H1 (cell line): ENCODE results near the gene SMPDL3B. TPM values are rescaled to one million over a fixed set of nuclear protein-coding genes. Genes with fewer than 3 reads are reported as not detected.
"Not testable (repeated sequence)": the region's sequence is repeated elsewhere in the genome, so short reads cannot be mapped to it uniquely, and the experiment has no call there.

Experiments used
- CTCF ChIA-PET: fragments of 300-600 bp; sonication (Branson Sonifier 250); formaldehyde crosslinking; loops from one replicate; lab custom pipeline; 2021; ENCODE audit not compliant: partially characterized antibody; lab: Charles Lee
- POLR2A ChIA-PET: fragments of 300-600 bp; sonication (Branson Sonifier 250); formaldehyde crosslinking; loops from one replicate; lab custom pipeline; 2021; ENCODE audit warnings: inconsistent platforms; ENCODE audit not compliant: partially characterized antibody; lab: Charles Lee
- DNase-seq, 2 experiments: peaks; one replicate each; pipeline versions ENCODE4 v3.0.0 to v3.0.0-alpha.2; 2010 to 2022; ENCODE audit warnings: low spot score in 2 of 2, low read depth in 1 of 2, mixed read lengths in 1 of 2
- FAIRE-seq: peaks from 2 replicates; lab custom pipeline; 2011; peaks lifted over from hg19 to GRCh38; lab: Jason Lieb, UNC
- H2AFZ ChIP-seq: 2 replicates; pipeline ENCODE4 v1.8.1; 2012; ENCODE audit warnings: low read length, inconsistent platforms
- H2AK5ac ChIP-seq: 2 replicates; pipeline ENCODE4 v1.6.1; 2013; ENCODE audit warnings: low read depth, low read length
- H2BK120ac ChIP-seq: replicated peaks from 2 replicates; pipeline ENCODE3; 2013; ENCODE audit warnings: low read depth, low read length, inconsistent platforms
- H2BK12ac ChIP-seq: 2 replicates; pipeline ENCODE4 v1.6.1; 2013; ENCODE audit warnings: low read depth, low read length
- H2BK15ac ChIP-seq: 2 replicates; pipeline ENCODE4 v1.6.1; 2013; ENCODE audit warnings: low read length
- H2BK20ac ChIP-seq: 2 replicates; pipeline ENCODE4 v1.6.1; 2013; ENCODE audit warnings: low read length
- H2BK5ac ChIP-seq: 2 replicates; pipeline ENCODE4 v1.6.1; 2013; ENCODE audit warnings: low read depth, low read length
- H3K14ac ChIP-seq: 2 replicates; pipeline ENCODE4 v1.6.1; 2013; ENCODE audit warnings: inconsistent platforms; ENCODE audit not compliant: insufficient read length
- H3K18ac ChIP-seq: 2 replicates; pipeline ENCODE4 v1.6.1; 2013; ENCODE audit warnings: low read length; ENCODE audit errors: extremely low read depth
- H3K23ac ChIP-seq: 2 replicates; pipeline ENCODE4 v1.6.1; 2013; ENCODE audit warnings: inconsistent platforms; ENCODE audit not compliant: insufficient read length
- H3K23me2 ChIP-seq: 2 replicates; pipeline ENCODE4 v1.6.1; 2013; ENCODE audit warnings: low read depth, low read length
- H3K27ac ChIP-seq: 2 replicates; pipeline ENCODE4 v1.6.1; 2011; ENCODE audit warnings: low read depth, low read length, inconsistent platforms
- H3K27me3 ChIP-seq, 4 experiments: replicated peaks in 1 of 4; 1 replicate in 1 of 4; 2 replicates in 3 of 4; pipeline versions ENCODE4 v1.6.1 to v1.8.1; 2011 to 2013; ENCODE audit warnings: low read length in 3 of 4, mild to moderate bottlenecking in 3 of 4, inconsistent platforms in 2 of 4, mixed read lengths in 2 of 4, moderate library complexity in 1 of 4; ENCODE audit not compliant: control insufficient read depth in 3 of 4, insufficient read depth in 3 of 4; ENCODE audit errors: extremely low read depth in 1 of 4
- H3K36me3 ChIP-seq, 4 experiments: 2 replicates each; pipeline versions ENCODE4 v1.6.1 to v1.8.1; 2011 to 2013; ENCODE audit warnings: mild to moderate bottlenecking in 4 of 4, low read length in 3 of 4, moderate library complexity in 2 of 4, control low read depth in 1 of 4, inconsistent platforms in 1 of 4; ENCODE audit not compliant: insufficient read depth in 4 of 4, control insufficient read depth in 2 of 4
- H3K4ac ChIP-seq: replicated peaks from 2 replicates; pipeline ENCODE3; 2013; ENCODE audit warnings: low read length, low read depth, mixed read lengths, inconsistent platforms; ENCODE audit not compliant: insufficient read length
- H3K4me1 ChIP-seq, 4 experiments: replicated peaks in 1 of 4; 1 replicate in 1 of 4; 2 replicates in 3 of 4; pipeline versions ENCODE4 v1.6.1 to v1.8.1; 2011 to 2013; ENCODE audit warnings: low read length in 3 of 4, inconsistent platforms in 2 of 4, mixed read lengths in 1 of 4; ENCODE audit not compliant: insufficient read depth in 4 of 4, control insufficient read depth in 3 of 4
- H3K4me2 ChIP-seq, 2 experiments: 2 replicates each; pipeline versions ENCODE4 v1.6.1 to v1.8.1; 2011 to 2013; ENCODE audit warnings: low read depth in 2 of 2, low read length in 2 of 2, control low read depth in 1 of 2, inconsistent platforms in 1 of 2, mild to moderate bottlenecking in 1 of 2; ENCODE audit not compliant: insufficient read depth in 1 of 2
- H3K4me3 ChIP-seq, 4 experiments: fragments of 200-600, 300-600 bp in 1 of 4; sonication (generic), shearing (Covaris generic), sonication (Bioruptor Twin) in 1 of 4; 2 replicates each; pipeline versions ENCODE4 v1.5.1 to v1.8.1; 2011 to 2016; ENCODE audit warnings: low read length in 4 of 4, low read depth in 3 of 4, control low read depth in 2 of 4, inconsistent platforms in 2 of 4, mild to moderate bottlenecking in 2 of 4, mixed read lengths in 1 of 4, moderate library complexity in 1 of 4; ENCODE audit not compliant: insufficient read depth in 2 of 4; ENCODE audit errors: extremely low read depth in 1 of 4
- H3K56ac ChIP-seq: replicated peaks from 2 replicates; pipeline ENCODE3; 2013; ENCODE audit warnings: low read depth, mild to moderate bottlenecking, mixed read lengths, low read length, inconsistent platforms; ENCODE audit not compliant: insufficient read length
- H3K79me1 ChIP-seq: 2 replicates; pipeline ENCODE4 v1.6.1; 2013; ENCODE audit warnings: low read depth, low read length, control low read depth
- H3K79me2 ChIP-seq, 2 experiments: 2 replicates each; pipeline versions ENCODE4 v1.6.1 to v1.8.1; 2012 to 2013; ENCODE audit warnings: low read length in 2 of 2, mild to moderate bottlenecking in 2 of 2, inconsistent platforms in 1 of 2; ENCODE audit not compliant: insufficient read depth in 2 of 2, control insufficient read depth in 1 of 2
- H3K9ac ChIP-seq, 4 experiments: replicated peaks in 1 of 4; 1 replicate in 1 of 4; 2 replicates in 3 of 4; pipeline versions ENCODE4 v1.6.1 to v1.8.1; 2011 to 2013; ENCODE audit warnings: low read depth in 3 of 4, low read length in 3 of 4, control low read depth in 2 of 4, mild to moderate bottlenecking in 2 of 4, moderate library complexity in 2 of 4, inconsistent platforms in 1 of 4; ENCODE audit errors: extremely low read depth in 1 of 4
- H3K9me3 ChIP-seq, 2 experiments: 2 replicates each; pipeline versions ENCODE4 v1.6.1 to v1.8.1; 2012 to 2013; ENCODE audit warnings: mild to moderate bottlenecking in 2 of 2, moderate library complexity in 2 of 2, control low read depth in 1 of 2, inconsistent platforms in 1 of 2, low read depth in 1 of 2, low read length in 1 of 2, mixed read lengths in 1 of 2; ENCODE audit not compliant: insufficient read depth in 2 of 2
- H4K20me1 ChIP-seq, 2 experiments: replicated peaks in 1 of 2; 2 replicates each; pipeline versions ENCODE3 to v1.8.1; 2011 to 2013; ENCODE audit warnings: inconsistent platforms in 2 of 2, low read length in 2 of 2, mild to moderate bottlenecking in 1 of 2; ENCODE audit not compliant: insufficient read depth in 2 of 2, control insufficient read depth in 1 of 2
- H4K5ac ChIP-seq: 2 replicates; pipeline ENCODE4 v1.6.1; 2013; ENCODE audit warnings: low read length, low read depth, mixed read lengths, inconsistent platforms; ENCODE audit not compliant: insufficient read length
- H4K8ac ChIP-seq: 2 replicates; pipeline ENCODE4 v1.8.0; 2013; ENCODE audit warnings: mild to moderate bottlenecking, moderate library complexity, low read length, inconsistent platforms; ENCODE audit not compliant: insufficient read depth; ENCODE audit errors: extremely low read depth
- H4K91ac ChIP-seq: replicated peaks from 2 replicates; pipeline ENCODE3; 2013; ENCODE audit warnings: low read length, mixed read lengths, inconsistent platforms; ENCODE audit not compliant: insufficient read length
- ASH2L ChIP-seq: fragments of 200-600, 300-600 bp; sonication (generic); IDR thresholded peaks from one replicate; pipeline ENCODE4 v1.7.1; 2017; ENCODE audit warnings: low read length
- CHD1 ChIP-seq: IDR thresholded peaks from 2 replicates; pipeline ENCODE4 v1.6.1; 2012; ENCODE audit warnings: low read depth, low read length, improper control_type of control experiment
- EP300 ChIP-seq, 2 experiments: IDR thresholded peaks; 1 replicate in 1 of 2; 2 replicates in 1 of 2; pipeline ENCODE4 v1.6.1; 2011 to 2012; ENCODE audit warnings: low read depth in 2 of 2, low read length in 2 of 2, mild to moderate bottlenecking in 2 of 2, borderline replicate concordance in 1 of 2, inconsistent platforms in 1 of 2, moderate library complexity in 1 of 2
- POLR2A ChIP-seq, 2 experiments: IDR thresholded peaks; 1 replicate in 1 of 2; 2 replicates in 1 of 2; pipeline ENCODE4 v1.6.1; 2011; ENCODE audit warnings: low read depth in 2 of 2, low read length in 2 of 2, mild to moderate bottlenecking in 2 of 2; ENCODE audit errors: control extremely low read depth in 1 of 2
- RBBP5 ChIP-seq: IDR thresholded peaks from 2 replicates; pipeline ENCODE4 v1.7.1; 2012; ENCODE audit warnings: low read depth, mild to moderate bottlenecking, inconsistent platforms, low read length, moderate library complexity, borderline replicate concordance
- SAP30 ChIP-seq: fragments of 300-600 bp; sonication (generic); IDR thresholded peaks from 2 replicates; pipeline ENCODE4 v1.7.1; 2012; ENCODE audit warnings: low read length, moderate library complexity, mild to moderate bottlenecking, inconsistent platforms; ENCODE audit not compliant: insufficient read depth, insufficient replicate concordance
- WGBS, 2 experiments: shearing (Covaris generic) in 1 of 2; methylation state at CpG; one replicate each; pipeline versions ENCODE4 v1.1.6 to v1.1.7; 2013 to 2015; ENCODE audit warnings: low lambda C conversion rate in 2 of 2, mixed read lengths in 2 of 2, inconsistent platforms in 1 of 2, low coverage in 1 of 2, missing lambda C conversion rate in 1 of 2; ENCODE audit not compliant: insufficient replicate concordance in 2 of 2, insufficient coverage in 1 of 2, insufficient read length in 1 of 2; ENCODE audit errors: extremely low coverage in 1 of 2, missing lambda C conversion rate in 1 of 2; 5-methylcytosine and 5-hydroxymethylcytosine counted together
- polyA plus RNA-seq, 7 experiments: library from polyadenylated mRNA; depleted of rRNA in 3 of 7; stranded (reverse) in 5 of 7; unstranded in 2 of 7; fragments of >200 nt in 5 of 7; fragments of 200-250 nt in 2 of 7; gene quantifications; 1 replicate in 5 of 7; 2 replicates in 1 of 7; 4 replicates in 1 of 7; pipeline versions ENCODE4 v1.2.1 to v1.2.3, GENCODE V29; 2011 to 2013; ENCODE audit warnings: missing spikeins in 2 of 7, mixed read lengths in 2 of 7
- total RNA-seq: library from RNA; stranded (reverse); fragmentation: NEBNext Ultra II Directional; extraction: Animal tissue kit (Norgen Biotek cat#: 25700); gene quantifications from 2 replicates; pipeline ENCODE4 v1.2.1, GENCODE V29; 2021

Gene SMPDL3B
- total and polyA plus RNA-seq, 2 of the 8 experiments (the other 6 are each of a cell fraction or from before 2014, with no cell fraction given), result 54.7 to 143 TPM

- TF ChIP-seq CHD1, result no peak
- no peak for TF ChIP-seq SAP30
- TF ChIP-seq RBBP5, result no peak
- TF ChIP-seq EP300 (IDR thresholded peaks at IDR 0.05; ENCODE audit: borderline replicate concordance in 1 of 2, low read depth in 2 of 2, low read length in 2 of 2), result no peak
- no peak for TF ChIP-seq POLR2A (IDR thresholded peaks at IDR 0.05; ENCODE audit: control extremely low read depth in 1 of 2, low read depth in 2 of 2, low read length in 2 of 2)
- no peak for TF ChIP-seq ASH2L
Observed at GRCh38 chr1:27994060-27994459, 59.3 kb downstream of the SMPDL3B start (continued).

GRCh38 chr1:27994526-27994925, 59.7 kb downstream of the SMPDL3B start:
- H3K27ac ChIP-seq, H3K23ac ChIP-seq, H3K18ac ChIP-seq, H4K5ac ChIP-seq, H2BK120ac ChIP-seq, H3K23me2 ChIP-seq, H3K56ac ChIP-seq, H3K4ac ChIP-seq, H4K91ac ChIP-seq, DNase-seq, H3K14ac ChIP-seq, H2AFZ ChIP-seq, H3K4me1 ChIP-seq, H4K8ac ChIP-seq, CTCF ChIA-PET, H2BK20ac ChIP-seq, H3K79me1 ChIP-seq, H3K9me3 ChIP-seq, H3K4me2 ChIP-seq, H2BK5ac ChIP-seq, H2AK5ac ChIP-seq, H3K79me2 ChIP-seq, H2BK12ac ChIP-seq, H2BK15ac ChIP-seq, H3K27me3 ChIP-seq, FAIRE-seq, H4K20me1 ChIP-seq, H3K9ac ChIP-seq, H3K4me3 ChIP-seq: not testable (repeated sequence)
- POLR2A ChIA-PET, result interaction anchor here (1.1 kb wide), 1 partner anchor 78 kb away, joined by 4 read pairs; no protein-coding TSS in a partner anchor
- peaks cover 11 to 60% (median 37%) of the 10 kb centered on the region in 4 experiments for H3K36me3 ChIP-seq
- WGBS, 2 experiments, result 87% methylated on average over 6 of the region's 6 CpGs; no CpG with 5 or more reads in 1 of the 2 experiments
